Esophagus muscularis mucosa (tissue), 4 donors: ENCODE measurements around the gene PDIA5. TPM values are rescaled to one million over a fixed set of nuclear protein-coding genes. Genes with fewer than 3 reads are reported as not detected.

ENCODE experiments used
- DNase-seq: peaks from one replicate; pipeline ENCODE4 v3.0.0-alpha.2; 2017; ENCODE audit errors: extremely low spot score
- H3K27ac ChIP-seq, 4 donors: fragments of 200-600 bp; sonication (generic); replicated peaks in 1 of 4; 1 replicate in 3 of 4; 2 replicates in 1 of 4; pipeline ENCODE4 v1.5.1; 2016 to 2019; ENCODE audit warnings: mild to moderate bottlenecking in 1 of 4
- H3K27me3 ChIP-seq, 4 donors: fragments of 200-600 bp; sonication (generic); one replicate each; pipeline versions ENCODE4 v1.5.1 to v1.6.0; 2016 to 2019
- H3K36me3 ChIP-seq, 4 donors: fragments of 200-600 bp; sonication (generic); one replicate each; pipeline ENCODE4 v1.5.1; 2016 to 2019
- H3K4me1 ChIP-seq, 4 donors: fragments of 200-600 bp; sonication (generic); one replicate each; pipeline ENCODE4 v1.5.1; 2016 to 2019
- H3K4me3 ChIP-seq, 4 donors: fragments of 200-600 bp; sonication (generic); 1 replicate in 2 of 4; 2 replicates in 2 of 4; pipeline ENCODE4 v1.5.1; 2016 to 2019; ENCODE audit warnings: mild to moderate bottlenecking in 4 of 4, moderate library complexity in 1 of 4
- H3K9me3 ChIP-seq, 4 donors: fragments of 200-600 bp; sonication (generic); 1 replicate in 3 of 4; 2 replicates in 1 of 4; pipeline ENCODE4 v1.5.1; 2016 to 2019
- CTCF ChIP-seq, 3 experiments: fragments of 200-600 bp in 2 of 3; fragments of 450-650 bp in 1 of 3; sonication (generic) in 2 of 3; IDR thresholded peaks; one replicate each; pipeline ENCODE4 v1.5.1; 2017 to 2019; ENCODE audit warnings: antibody characterized with exemption in 3 of 3, mild to moderate bottlenecking in 2 of 3, moderate library complexity in 1 of 3
- EP300 ChIP-seq: sonication (generic); formaldehyde crosslinking; IDR thresholded peaks from one replicate; pipeline ENCODE4 v1.6.1; 2017; ENCODE audit warnings: antibody characterized with exemption
- POLR2A ChIP-seq: fragments of 450-650 bp; IDR thresholded peaks from one replicate; pipeline ENCODE4 v1.6.1; 2017; ENCODE audit warnings: antibody characterized with exemption, moderate library complexity, mild to moderate bottlenecking, low read depth
- POLR2AphosphoS5 ChIP-seq, 2 donors: sonication (generic); formaldehyde crosslinking; IDR thresholded peaks; one replicate each; pipeline ENCODE4 v1.6.1; 2017; ENCODE audit warnings: antibody characterized with exemption in 2 of 2
- WGBS: methylation state at CpG from one replicate; pipeline ENCODE4 v1.1.5; 2018; 5-methylcytosine and 5-hydroxymethylcytosine counted together
- intact Hi-C: fragments of 100-400 bp; cut with DNase I; formaldehyde crosslinking; loops from one replicate; pipeline ENCODE4 v1.15.1; 2023
- total RNA-seq, 4 donors: library from RNA; depleted of rRNA; stranded (reverse); fragments of >200 nt; gene quantifications; one replicate each; pipeline versions ENCODE4 v1.1.0 to v1.2.1, GENCODE V29; 2016

PDIA5 gene
- total RNA-seq, 4 donors from 2014 or later, result 12.5 to 16.4 (median 15.1) TPM

GRCh38 chr3:123201557-123202427 is 135.0 kb downstream of the PDIA5 start, which contains the start of gene SEC22A:
TSS of gene SEC22A (plus strand) at chr3:123201943. CDS start at chr3:123209218, 7,275 bp downstream.
- peak; percentile 97 for DNase-seq
- Histone ChIP-seq H3K9me3 (no peaks in the 10 kb centered on the region), H3K27me3 (no peaks in the 10 kb centered on the region), H3K27ac (peak within 1 kb of the TSS; percentile 82 to 91 (median 87)), H3K4me3 (peak within 1 kb of the TSS; percentile 66 to 92 (median 91)), H3K4me1 (peaks cover 5 to 22% (median 16%) of the 10 kb centered on the region in 4 donors), H3K36me3 (no peaks in the 10 kb centered on the region)
- TF ChIP-seq POLR2AphosphoS5 (IDR thresholded peaks at IDR 0.05) (peak; percentile 91 to 95), POLR2A (peak; percentile 23), EP300 (no peak), CTCF (IDR thresholded peaks at IDR 0.05) (peak in 1 of 3 experiments; percentile 4)
- 0% methylated on average over 6 of the region's 60 CpGs for WGBS
- intact Hi-C loops, result loop anchor here (10.0 kb wide), 1 partner anchor 137 kb away; the partner anchor contains the start of gene PDIA5

- WGBS, result 3% methylated on average over 5 of the region's 7 CpGs
- Histone ChIP-seq H3K4me1 (peaks cover 5 to 22% (median 16%) of the 10 kb centered on the region in 4 donors), H3K27me3 (no peaks in the 10 kb centered on the region), H3K27ac (peak overlapping the region; percentile 82 to 91 (median 87)), H3K4me3 (peak overlapping the region; percentile 66 to 92 (median 91)), H3K36me3 (no peaks in the 10 kb centered on the region), H3K9me3 (no peaks in the 10 kb centered on the region)
- intact Hi-C loops, result loop anchor here (10.0 kb wide), 1 partner anchor 138 kb away; the partner anchor contains the start of gene PDIA5
- TF ChIP-seq POLR2A, result no peak
- TF ChIP-seq CTCF (IDR thresholded peaks at IDR 0.05), result no peak
- no peak for TF ChIP-seq POLR2AphosphoS5 (IDR thresholded peaks at IDR 0.05)
- no peak for TF ChIP-seq EP300
- DNase-seq, result no peak
Observed at GRCh38 chr3:123202451-123202850, 135.6 kb downstream of the PDIA5 start.

Other genes starting within 250 kb of the PDIA5 start
- 1 to 10 TPM in 1 of 4 donors, under 1 TPM in 3; under 0.01 to 1.6 (median 0.34) TPM for gene SEMA5B, start 39.3 kb upstream of the PDIA5 start, total RNA-seq
- 10 to 100 TPM; 12.0 to 29.9 (median 20.0) TPM for gene SEC22A, start 134.9 kb downstream of the PDIA5 start, total RNA-seq